NCI-H2196 (cell line): Measurements from ENCODE around the gene WRNIP1.
A peak's percentile ranks its signal among the peaks of the same experiment; 100 is the strongest.

ENCODE experiments used
- DNase-seq: peaks from one replicate; lab custom pipeline; 2025; ENCODE audit not compliant: unreplicated experiment; lab: John Stamatoyannopoulos, UW

WRNIP1 gene

DNA sequence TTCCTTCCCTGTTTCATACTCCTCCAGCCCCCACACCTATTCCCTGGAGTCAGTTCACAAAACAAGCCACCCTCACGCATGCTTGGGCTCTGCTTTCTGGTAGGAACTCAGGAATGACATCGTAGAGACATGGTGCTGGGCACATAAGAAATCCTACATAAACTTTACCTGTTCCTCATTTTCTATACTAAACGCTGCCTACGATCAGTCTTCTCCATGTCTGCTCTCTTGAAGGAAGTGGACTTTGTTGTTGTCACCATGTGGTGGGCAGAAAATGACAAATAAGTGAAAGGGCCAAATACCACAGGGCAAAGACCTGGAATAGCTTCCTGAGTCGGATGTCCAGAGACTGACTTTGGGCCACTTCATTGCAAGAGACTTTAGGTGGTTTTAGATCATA is 24.6 kb upstream of the WRNIP1 start:
- no peak for DNase-seq

DNA sequence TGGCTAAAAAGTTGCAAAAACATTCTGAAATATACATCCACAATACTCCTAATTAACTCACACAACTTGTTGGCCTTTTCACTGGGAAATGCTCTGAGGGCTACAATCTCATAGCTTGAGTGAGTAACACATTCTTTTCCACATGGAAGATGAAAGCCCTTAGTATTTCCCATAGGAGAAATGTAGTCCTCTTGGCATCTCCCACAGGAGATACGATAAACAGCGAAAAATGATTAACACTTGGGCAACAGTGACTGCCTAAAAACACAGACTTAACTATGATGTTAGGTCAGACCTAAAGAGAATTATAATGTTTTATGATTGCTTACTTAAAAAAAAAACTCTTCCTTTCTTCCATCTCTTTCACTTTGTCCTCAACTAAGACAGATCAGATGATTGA is 23.4 kb upstream of the WRNIP1 start:
- no peak for DNase-seq

DNA sequence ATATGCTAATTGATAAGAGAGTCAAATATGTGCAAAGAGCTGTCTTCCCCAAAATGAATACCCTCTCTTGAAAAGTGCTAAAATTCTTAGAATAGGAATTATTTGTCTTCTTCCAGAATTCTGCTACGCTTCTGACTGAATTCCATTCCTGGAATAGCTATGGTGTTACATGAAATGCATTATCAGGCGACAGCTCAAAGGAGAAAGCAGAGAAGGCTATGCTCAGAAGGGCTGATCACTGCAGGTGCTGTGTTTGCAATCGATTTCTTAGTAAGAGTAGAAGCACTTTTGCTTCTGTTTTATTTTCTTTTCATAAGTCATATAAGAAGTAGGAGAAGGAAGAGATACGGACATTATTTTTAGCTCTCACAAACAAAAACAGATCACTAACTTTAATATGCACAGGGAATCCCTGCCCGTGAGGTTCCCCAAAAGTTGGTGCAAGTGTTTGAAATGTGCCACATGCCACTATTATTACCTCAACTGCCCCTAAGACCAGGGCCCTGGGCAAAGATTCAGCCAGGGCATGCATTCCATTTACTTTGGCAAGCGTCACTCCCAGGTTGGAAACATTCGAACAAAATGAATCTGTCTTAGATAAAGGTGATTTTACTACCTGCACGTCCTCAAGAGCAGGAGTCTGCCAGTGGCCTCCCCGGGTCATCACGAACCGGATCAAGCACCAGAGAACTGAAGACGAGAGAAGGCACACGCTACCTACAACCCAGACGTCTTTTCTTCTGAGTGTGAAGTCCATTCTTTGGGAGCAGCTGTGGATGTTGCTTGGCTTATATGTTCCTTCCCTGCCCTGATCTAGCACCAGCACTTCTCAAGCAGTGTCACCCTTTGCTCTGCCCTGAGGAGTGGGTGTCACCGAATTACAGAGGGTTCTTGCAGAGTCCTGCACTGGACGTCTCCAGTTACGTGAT is 21.6 kb upstream of the WRNIP1 start:
- no peak for DNase-seq

DNA sequence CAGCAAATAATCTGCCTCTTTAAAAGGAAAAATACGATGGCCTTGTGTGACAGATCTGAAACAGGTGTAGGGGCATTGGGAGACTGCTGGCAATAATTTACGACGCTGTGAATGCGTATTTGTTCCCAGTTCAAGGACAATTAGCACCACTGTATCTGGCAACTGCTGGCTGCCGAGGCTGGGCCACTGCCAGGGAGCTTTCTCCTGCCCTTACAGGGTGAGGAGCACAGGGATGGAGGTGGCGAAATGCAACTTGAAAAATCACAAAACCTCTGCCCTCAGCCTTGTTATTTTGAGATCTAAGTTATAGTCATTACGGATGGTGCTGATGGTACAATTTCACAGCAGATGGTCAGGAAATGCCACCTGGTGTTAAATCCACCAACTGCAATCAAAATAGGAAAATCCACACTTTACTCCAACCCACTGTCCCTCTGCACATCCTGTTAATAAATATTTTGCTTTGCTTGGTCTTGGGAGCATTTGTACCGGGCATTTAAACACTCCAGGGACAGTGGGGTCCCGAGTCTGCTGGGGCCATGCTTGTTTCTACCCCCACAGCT is 20.9 kb upstream of the WRNIP1 start:
- peak; percentile 29 for DNase-seq

DNA sequence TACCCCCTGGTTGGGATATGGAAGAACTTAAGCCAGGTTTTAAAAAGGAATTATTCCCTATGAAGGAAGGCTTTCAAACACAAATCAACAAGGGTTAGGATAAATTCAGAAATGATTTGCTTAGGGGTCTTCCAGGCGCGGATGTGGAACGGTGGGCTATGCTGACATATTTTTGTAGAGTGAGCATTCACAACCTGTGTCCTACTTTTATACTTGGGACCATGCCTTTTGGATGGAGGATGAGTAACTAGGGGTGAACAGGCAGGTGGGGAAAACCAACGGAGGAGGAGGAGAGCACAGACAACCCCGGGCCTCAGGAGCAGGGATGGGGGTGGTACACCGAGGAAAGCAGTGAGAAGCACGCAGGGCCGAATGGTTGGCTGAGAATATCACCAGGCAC is 20.4 kb upstream of the WRNIP1 start:
- no peak for DNase-seq

DNA sequence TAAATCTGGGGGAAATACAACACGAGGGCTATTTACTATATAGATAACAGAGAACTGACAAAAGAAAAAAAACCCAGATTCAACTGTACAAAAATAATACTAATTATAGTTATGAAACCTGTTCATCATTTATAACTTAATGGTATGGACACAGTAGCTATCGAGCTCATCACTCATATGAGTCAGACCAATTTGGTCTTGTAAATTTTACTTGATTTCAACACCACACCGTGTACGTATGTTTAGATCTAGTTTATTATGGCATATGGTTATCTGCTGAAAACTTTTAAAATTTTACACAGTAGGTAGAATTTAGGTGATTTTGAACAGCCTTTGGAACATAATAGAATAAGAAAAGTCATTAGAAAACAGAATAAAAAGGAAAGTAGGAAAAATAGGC is 19.9 kb upstream of the WRNIP1 start:
- DNase-seq: no peak

DNA sequence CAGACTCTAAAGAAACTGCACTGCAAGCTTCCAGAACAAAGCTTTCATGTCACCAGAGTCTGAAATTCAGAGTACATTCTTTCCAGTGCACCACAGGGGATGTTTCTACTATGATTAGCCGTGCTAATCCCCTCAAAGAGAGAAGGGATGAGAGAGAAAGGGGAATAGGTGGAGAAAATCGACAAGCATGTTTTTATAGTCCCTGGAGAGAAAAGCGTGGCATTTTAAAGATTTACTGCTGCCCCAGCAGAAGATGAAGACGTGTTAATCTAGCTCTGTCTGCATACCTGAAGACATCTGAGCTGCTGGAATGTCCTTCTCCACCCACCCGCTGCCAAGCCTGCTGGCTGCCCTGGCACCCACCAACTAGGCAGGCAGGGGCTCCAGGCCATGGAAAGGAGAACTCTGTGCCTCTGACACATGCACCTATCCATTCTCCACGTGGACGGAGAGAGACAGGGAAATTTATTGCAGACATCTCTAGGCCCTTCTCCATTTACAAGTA is 18.6 kb upstream of the WRNIP1 start:
- DNase-seq: no peak

DNA sequence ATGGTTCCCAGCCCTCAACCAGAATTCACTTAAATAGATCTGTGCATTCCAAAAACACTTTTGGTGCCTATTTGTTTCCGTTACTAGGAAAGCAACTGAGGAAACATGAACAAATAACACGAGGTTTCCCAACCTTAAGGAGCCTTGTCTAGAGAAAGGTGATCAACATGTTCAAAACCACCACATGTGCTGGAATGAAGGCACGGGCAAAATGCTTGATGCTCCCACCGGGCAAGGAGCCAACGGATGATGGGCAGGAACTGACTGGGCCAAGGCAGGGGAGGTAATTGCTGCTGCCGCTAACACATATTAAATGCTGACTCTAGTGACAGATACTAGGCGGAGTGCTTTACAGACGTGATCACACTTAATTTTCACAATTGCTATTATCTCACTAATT is 17.0 kb upstream of the WRNIP1 start:
- DNase-seq: no peak

DNA sequence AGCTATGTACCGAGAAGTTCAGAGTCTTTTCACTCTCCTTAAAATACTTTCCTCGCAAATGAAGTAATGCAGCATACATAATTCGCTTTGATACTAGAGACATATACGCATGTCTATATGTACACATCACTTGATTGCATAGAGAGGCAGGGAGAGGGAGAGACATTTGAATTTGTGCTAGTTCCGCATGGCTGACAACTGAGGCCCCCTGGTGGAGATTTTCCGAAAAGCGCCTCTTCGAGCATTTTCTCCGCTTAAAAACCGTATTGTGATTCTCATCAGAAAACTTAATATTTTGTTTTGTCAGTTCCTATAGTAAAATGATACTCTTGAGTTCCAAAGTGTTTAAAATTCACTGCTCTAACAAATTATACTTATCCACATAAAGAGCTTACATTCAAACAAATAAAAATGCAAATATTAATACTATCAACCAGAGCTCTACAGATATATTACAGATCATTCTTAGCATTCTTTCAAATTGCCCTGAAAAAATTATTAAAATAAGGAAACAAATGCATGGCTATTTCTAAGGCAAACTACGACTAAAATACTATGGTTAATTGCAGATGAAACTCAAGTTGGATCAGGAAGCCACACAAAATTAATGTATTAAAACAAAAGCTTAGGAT is 15.1 kb upstream of the WRNIP1 start:
- DNase-seq: peak; percentile 69

DNA sequence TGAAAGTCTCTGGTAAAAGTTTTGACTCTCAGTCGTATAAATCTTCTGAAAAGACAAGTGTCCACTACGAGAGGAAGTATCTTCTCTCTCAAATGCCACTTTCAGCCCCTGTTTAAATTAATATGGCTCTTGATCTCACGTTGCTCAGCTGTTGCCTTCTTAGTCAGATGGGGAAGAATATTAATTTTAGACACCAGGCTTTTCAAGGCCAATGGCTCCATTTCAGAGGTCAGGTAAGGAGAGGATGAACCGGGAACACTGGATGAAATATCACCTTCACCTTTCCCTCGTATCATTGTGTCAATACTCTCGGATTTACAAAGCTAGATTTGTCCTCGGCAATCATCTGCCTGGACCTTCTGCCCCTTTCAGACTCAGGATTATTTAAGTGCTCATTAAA is 14.4 kb upstream of the WRNIP1 start, which contains the start of gene MYLK4:
Gene MYLK4 (minus strand): TSS at position 91 of the 400 bp plus-strand sequence. CDS start 1,628 bp downstream, outside the sequence.
- DNase-seq: no peak

DNA sequence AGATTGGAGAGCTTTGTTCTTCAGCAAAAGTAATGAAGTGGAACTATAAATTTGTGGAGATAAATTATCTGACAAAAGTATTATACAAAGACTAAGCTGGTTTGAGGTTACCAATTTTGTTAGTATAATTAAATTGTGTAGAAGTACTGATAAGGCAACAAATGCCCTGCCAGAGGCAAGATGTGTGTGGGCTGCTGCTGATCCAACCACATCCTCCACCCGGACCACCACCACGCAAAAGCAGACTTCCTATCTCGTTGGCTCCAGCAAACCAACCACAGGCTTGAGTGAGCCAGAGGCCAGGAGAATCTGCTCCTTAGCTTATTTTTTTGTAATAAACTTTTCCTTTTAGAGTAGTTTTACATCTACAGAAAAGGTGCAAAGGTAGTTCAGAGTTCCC is 13.3 kb upstream of the WRNIP1 start:
- no peak for DNase-seq

DNA sequence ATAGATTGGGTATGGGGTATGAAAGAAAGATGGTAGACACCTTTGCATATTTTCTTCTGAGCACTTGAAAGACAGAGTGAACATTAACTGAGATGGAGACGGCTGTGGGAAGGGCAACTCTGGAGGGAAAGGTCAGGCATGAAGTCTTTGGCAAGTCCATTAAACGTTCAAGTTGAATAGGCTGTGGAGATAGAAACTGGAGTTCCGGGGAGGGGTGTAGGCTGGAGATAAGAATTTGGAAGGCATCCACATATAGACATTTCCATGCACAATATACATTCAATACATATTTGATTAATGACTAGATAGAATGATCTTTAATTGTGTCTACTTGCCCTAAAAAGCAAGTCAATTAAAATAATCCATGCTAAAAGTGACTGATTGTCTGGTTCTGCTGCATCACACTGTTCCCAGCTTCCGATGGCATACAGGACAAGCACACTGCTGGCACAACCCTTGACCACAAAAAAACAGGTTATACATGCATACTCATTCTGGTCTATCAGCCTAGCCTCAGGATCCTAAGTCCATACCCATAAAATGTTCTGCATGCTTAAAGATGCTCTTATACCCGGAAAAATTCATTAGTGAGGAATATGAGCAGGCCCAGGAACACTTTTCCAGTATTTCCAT is 12.6 kb upstream of the WRNIP1 start:
- no peak for DNase-seq

DNA sequence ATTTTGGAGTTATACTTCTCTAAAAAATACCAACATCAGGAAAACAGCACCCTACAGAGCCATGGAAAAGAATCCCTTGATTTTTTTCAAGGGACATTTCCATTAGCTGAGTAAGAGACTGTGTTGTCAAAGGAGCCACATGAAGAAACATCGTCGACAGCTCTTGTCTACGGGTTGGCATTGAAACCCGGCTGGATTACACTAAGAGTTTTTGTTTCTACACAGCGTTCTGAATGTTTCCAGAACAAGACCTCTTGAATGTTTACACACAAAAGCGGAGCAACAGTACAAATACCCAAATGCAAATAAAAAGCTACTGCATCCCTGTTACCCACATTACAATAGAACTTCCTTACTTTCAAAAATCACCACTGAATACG is 12.1 kb upstream of the WRNIP1 start:
- no peak for DNase-seq

DNA sequence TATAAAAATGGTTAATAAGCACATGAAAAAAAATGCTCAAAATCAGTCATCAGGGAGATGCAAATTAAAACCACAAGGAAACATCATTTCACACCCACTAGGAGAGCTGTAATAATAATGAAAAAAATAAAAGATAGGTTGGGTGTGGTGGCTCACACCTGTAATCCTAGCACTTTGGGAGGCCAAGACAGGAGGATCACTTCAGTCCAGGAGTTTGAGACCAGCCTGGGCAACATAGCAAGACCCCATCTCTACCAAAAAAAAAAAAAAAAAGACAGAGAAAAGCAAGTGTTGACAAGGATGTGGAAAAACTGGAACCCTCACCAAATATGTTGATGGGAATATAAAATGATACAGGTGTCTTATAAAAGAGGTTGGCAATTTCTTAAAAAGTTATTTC is 11.4 kb upstream of the WRNIP1 start:
- DNase-seq: no peak

DNA sequence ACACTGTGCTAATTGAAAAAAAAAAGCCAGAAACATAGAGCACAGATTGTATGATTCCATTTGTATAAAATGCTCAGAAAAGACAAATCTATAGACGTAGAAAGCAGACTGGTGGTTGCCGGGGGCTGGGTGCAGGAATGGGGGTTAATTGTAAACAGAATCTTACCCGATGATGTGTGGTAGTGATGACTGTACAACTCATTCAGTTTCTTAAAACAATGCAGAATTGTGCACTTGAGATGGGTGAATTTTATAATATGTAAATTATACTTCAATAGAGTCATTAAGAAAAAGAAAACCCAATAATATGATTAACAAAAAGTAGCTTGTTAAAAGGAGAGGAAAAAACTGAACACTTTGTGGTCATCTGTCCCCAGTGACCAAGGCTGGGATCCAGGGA is 10.8 kb upstream of the WRNIP1 start:
- no peak for DNase-seq

DNA sequence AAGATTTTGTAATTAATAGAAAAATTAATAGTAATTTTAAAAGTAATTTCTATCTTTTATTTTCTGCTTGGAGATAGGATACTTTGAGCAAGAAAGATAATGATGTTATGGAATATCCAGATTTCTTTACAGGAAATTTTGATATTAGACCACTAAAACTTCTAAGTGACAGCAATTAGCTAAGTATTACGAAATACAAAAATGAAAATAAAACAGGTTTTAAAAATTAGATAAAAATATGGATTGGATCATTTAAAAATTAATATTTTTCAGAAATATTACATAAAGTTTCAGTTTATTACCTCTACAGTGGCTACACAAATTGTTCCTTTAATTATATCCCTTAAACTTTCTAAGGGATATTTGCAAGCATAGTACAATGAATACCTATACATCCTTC is 10.3 kb upstream of the WRNIP1 start:
- DNase-seq: no peak

DNA sequence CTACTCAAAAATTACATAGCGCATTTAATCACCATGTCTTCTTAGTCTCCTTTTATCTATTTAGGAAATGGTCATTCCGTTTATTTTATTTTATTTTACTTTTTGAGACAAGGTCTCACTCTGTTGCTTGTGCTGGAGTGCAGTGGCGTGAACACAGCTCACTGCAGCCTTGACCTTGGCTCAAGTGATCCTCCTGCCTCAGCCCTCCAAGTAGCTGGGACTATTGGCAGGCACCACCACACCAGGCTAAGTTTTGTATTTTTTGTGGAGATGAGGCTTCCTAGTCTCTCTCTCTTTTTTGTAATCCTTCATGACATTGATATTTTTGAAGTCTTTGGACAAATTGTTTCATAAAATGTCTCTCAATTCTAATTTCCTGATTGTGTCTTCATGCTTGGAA is 9.7 kb upstream of the WRNIP1 start:
- DNase-seq: no peak

DNA sequence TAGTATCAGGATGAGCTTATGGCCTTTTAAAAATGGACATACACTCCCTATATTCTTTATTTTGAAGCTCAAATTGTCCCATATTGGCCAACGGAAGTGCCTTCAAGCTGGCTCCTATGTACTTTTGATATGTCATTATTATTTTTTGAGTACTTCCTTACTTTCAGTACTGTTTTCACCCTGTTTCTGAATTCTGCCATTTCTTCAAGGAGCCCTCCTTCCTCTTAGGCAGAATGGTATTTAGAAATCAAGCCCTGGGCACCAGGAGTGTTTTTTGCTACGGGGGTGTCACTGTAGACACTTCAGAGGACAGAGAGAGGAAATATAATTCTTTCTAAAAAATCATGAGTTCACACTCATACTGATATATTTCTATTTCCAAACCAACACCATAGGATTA is 9.0 kb upstream of the WRNIP1 start:
- DNase-seq: no peak

DNA sequence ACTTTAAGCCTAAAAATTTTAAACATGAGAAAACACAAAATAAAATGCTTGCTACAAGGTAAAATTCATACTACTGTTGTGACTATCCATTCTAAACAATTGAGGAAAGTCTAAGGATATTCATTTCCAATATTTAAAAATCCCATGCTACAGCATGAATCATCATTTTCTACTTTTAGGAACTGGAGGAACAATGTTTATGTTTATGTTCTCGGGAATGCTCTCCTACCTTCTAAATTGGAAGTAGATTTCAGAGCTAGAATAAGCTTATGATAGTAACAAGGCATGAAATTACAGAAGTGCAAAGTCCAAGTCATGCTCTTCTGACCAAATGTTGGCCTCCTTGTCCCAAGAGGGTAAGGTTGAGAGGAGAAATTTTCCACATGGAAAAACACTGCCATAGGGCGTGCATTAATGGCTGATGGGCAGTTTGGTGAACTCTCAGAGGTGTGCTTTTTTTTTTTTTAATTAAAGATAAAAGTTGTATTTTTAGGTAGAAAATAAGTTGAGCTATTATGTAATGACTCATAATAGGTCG is 8.4 kb upstream of the WRNIP1 start:
- no peak for DNase-seq

DNA sequence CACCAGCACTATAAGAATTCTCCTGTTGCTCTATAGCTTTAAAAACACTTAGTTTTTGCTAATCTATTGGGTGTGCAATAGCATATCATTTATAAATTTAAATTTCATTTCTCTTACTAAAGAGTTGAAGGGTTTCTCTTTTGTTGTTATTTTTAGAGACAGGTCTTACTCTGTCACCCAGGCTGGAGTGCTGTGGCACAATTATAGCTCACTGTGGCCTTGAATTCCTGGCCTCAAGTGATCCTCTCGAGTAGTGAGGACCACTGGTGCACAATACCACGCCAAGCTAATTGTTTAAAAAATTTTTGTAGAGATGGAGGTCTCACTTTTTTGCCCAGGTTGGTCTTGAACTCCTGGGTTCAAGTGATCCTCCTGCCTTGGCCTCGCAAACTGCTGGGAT is 6.2 kb upstream of the WRNIP1 start:
- no peak for DNase-seq
